Colonic mucosa (tissue), 4 donors: Measurements from ENCODE around the gene VEZF1. TPM values are rescaled to one million over a fixed set of nuclear protein-coding genes. Genes with fewer than 3 reads are reported as not detected.
A peak's percentile ranks its signal among the peaks of the same experiment; 100 is the strongest.

Experiments used
- DNase-seq: peaks from one replicate; pipeline ENCODE4 v3.0.0-alpha.2; 2020
- H3K27ac ChIP-seq: fragments of 200-600 bp; one replicate; pipeline ENCODE4 v1.8.0; 2021
- H3K27me3 ChIP-seq: fragments of 200-600 bp; one replicate; pipeline ENCODE4 v1.8.0; 2021
- H3K36me3 ChIP-seq: fragments of 200-600 bp; one replicate; pipeline ENCODE4 v1.8.0; 2021
- H3K4me1 ChIP-seq: fragments of 200-600 bp; one replicate; pipeline ENCODE4 v1.8.0; 2021; ENCODE audit warnings: mild to moderate bottlenecking
- H3K4me3 ChIP-seq: fragments of 200-600 bp; one replicate; pipeline ENCODE4 v1.8.0; 2021
- H3K9ac ChIP-seq, 2 donors: one replicate each; pipeline ENCODE4 v1.7.0; 2013; ENCODE audit warnings: control low read depth in 2 of 2, low read depth in 2 of 2, low read length in 2 of 2
- H3K9me3 ChIP-seq: fragments of 200-600 bp; one replicate; pipeline ENCODE4 v1.8.0; 2021
- intact Hi-C: fragments of 100-400 bp; cut with DNase I; formaldehyde crosslinking; loops from one replicate; pipeline ENCODE4 v1.14.1; 2022
- total RNA-seq, 2 donors: library from RNA; stranded (reverse); fragmentation: NEBNext Ultra II Directional in 1 of 2; extraction: Animal tissue kit (Norgen Biotek cat#: 25700) in 1 of 2; gene quantifications; one replicate each; pipeline ENCODE4 v1.2.1, GENCODE V29; 2021
- TF ChIP-seq, protein P1 (sequence below): fragments of 200-600 bp; IDR thresholded peaks from one replicate; pipeline ENCODE4 v1.8.0; 2022; ENCODE audit warnings: antibody characterized with exemption, mild to moderate bottlenecking
- donor health status: healthy.
- donor health status: DM: no; HTN: no; CAD: no.
- donor health status: DM: no; HTN: no; CAD: no.

VEZF1 gene
- total RNA-seq, 2 donors from 2014 or later = 35.7 to 52.8 TPM

GRCh38 chr17:57938061-57938502, 50.0 kb downstream of the VEZF1 start:
- intact Hi-C loops = no loop called here
- Histone ChIP-seq H3K9me3 (no peaks in the 10 kb centered on the region), H3K4me3 (no peak overlapping the region), H3K27me3 (no peaks in the 10 kb centered on the region), H3K9ac (no peak overlapping the region), H3K27ac (peak overlapping the region; percentile 19), H3K4me1 (peaks cover 20% of the 10 kb centered on the region), H3K36me3 (no peaks in the 10 kb centered on the region)
- DNase-seq = peak; percentile 73
- TF ChIP-seq, protein P1, sequence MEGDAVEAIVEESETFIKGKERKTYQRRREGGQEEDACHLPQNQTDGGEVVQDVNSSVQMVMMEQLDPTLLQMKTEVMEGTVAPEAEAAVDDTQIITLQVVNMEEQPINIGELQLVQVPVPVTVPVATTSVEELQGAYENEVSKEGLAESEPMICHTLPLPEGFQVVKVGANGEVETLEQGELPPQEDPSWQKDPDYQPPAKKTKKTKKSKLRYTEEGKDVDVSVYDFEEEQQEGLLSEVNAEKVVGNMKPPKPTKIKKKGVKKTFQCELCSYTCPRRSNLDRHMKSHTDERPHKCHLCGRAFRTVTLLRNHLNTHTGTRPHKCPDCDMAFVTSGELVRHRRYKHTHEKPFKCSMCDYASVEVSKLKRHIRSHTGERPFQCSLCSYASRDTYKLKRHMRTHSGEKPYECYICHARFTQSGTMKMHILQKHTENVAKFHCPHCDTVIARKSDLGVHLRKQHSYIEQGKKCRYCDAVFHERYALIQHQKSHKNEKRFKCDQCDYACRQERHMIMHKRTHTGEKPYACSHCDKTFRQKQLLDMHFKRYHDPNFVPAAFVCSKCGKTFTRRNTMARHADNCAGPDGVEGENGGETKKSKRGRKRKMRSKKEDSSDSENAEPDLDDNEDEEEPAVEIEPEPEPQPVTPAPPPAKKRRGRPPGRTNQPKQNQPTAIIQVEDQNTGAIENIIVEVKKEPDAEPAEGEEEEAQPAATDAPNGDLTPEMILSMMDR = no peak

GRCh38 chr17:57937492-57937891, 50.6 kb downstream of the VEZF1 start:
- no peak overlapping the region for H3K9ac ChIP-seq
- TF ChIP-seq, protein P1 = no peak

GRCh38 chr17:57935833-57936807, 51.9 kb downstream of the VEZF1 start:
- TF ChIP-seq, protein P1 = no peak
- peaks cover 20% of the 10 kb centered on the region for H3K4me1 ChIP-seq
- H3K27ac ChIP-seq = peak overlapping the region; percentile 60
- H3K9ac ChIP-seq = peak overlapping the region; percentile 5 to 46
- no peak overlapping the region for H3K4me3 ChIP-seq
- no peak for DNase-seq
- intact Hi-C loops = no loop called here
- H3K9me3 ChIP-seq = no peaks in the 10 kb centered on the region
- no peaks in the 10 kb centered on the region for H3K36me3 ChIP-seq
- no peaks in the 10 kb centered on the region for H3K27me3 ChIP-seq

More at GRCh38 chr17:57937492-57937891, 50.6 kb downstream of the VEZF1 start:
- H3K27ac ChIP-seq = peak overlapping the region; percentile 19
- DNase-seq = no peak
- intact Hi-C loops = no loop called here
- H3K4me3 ChIP-seq = no peak overlapping the region
- H3K9me3 ChIP-seq = no peaks in the 10 kb centered on the region
- peaks cover 20% of the 10 kb centered on the region for H3K4me1 ChIP-seq
- no peaks in the 10 kb centered on the region for H3K36me3 ChIP-seq
- no peaks in the 10 kb centered on the region for H3K27me3 ChIP-seq

- DNase-seq = no peak
- no peaks in the 10 kb centered on the region for H3K27me3 ChIP-seq
- no peak overlapping the region for H3K4me3 ChIP-seq
- peaks cover 16% of the 10 kb centered on the region for H3K4me1 ChIP-seq
- no peak overlapping the region for H3K9ac ChIP-seq
- no peak overlapping the region for H3K27ac ChIP-seq
- H3K9me3 ChIP-seq = no peaks in the 10 kb centered on the region
- H3K36me3 ChIP-seq = no peaks in the 10 kb centered on the region
- intact Hi-C loops = no loop called here
- TF ChIP-seq, protein P1 = no peak
These were observed 56.4 kb downstream of the VEZF1 start for GRCh38 chr17:57931488-57932137.

GRCh38 chr17:57930239-57930638, 57.8 kb downstream of the VEZF1 start:
- intact Hi-C loops = no loop called here
- Histone ChIP-seq H3K27ac (no peak overlapping the region), H3K9me3 (no peaks in the 10 kb centered on the region), H3K36me3 (no peaks in the 10 kb centered on the region), H3K4me1 (peaks cover 6% of the 10 kb centered on the region), H3K9ac (no peak overlapping the region), H3K27me3 (no peaks in the 10 kb centered on the region), H3K4me3 (no peak overlapping the region)
- TF ChIP-seq, protein P1 = no peak
- DNase-seq = no peak
